Kidney tubule cell (primary cell): ENCODE measurements around the gene MAPKAP1.
A peak's percentile ranks its signal among the peaks of the same experiment; 100 is the strongest.
"Not testable (repeated sequence)": the region's sequence is repeated elsewhere in the genome, so short reads cannot be mapped to it uniquely, and the experiment has no call there.

Source experiments
- DNase-seq: peaks from one replicate; pipeline ENCODE4 v3.0.0-alpha.2; 2018; ENCODE audit warnings: low spot score

Gene MAPKAP1

GRCh38 chr9:125730168-125730567 lies 23.2 kb upstream of the MAPKAP1 start:
- DNase-seq: no peak

GRCh38 chr9:125726456-125727132 lies 19.6 kb upstream of the MAPKAP1 start:
- no peak for DNase-seq

DNA sequence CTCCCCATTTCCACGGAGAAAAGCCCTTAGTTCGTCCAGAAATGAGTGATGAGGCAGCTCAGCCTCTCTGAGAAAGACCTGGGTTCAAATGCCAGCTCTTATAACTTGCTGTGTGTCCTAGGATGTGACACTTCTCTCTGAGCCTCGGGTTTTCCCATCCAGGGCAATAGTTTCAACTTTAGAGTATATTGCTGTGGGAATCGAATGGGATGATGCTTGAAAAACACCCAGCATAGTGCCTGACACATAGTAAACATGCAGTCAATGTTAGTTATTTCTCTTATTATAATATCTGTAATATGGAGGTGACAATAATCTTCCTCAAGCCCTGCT lies 430 bp upstream of the MAPKAP1 start:
- DNase-seq: no peak

GRCh38 chr9:125705893-125706292 lies 1.1 kb downstream of the MAPKAP1 start:
- DNase-seq: no peak

DNA sequence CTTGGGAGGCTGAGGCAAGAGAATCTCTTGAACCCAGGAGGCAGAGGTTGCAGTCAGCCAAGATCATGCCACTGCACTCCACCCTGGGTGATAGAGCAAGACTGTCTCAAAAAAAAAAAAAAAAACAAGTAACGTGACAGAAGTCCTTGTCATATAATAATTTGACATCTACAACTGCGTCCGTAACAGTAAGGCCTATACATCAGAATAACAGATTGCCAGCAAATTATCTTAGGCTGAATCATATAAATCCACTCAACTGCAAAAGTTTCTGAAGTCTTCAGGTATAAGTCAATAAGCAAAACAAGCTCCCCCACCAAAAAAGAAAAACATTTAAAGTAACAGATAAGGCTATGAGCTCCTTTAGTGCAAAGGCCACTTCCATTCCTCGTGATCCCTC lies 3.3 kb downstream of the MAPKAP1 start:
- no peak for DNase-seq

DNA sequence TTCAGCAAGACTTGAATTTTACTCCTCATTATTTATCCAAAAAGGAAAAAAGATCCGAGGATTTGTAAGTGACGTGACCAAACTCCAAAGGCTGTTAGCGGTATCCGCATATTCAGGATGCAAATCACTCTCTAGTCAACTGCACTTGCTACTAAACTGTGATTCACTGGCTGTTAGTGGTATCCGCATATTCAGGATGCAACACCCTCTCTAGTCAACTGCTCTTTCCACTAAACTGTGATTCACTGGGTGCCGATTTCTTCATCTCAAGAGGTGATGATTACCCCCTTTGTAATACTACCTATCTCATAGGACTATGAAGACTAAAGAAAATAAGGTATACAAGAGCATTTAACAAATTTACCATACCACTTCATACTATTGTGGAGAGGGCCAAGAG lies 5.7 kb downstream of the MAPKAP1 start:
- peak; percentile 88 for DNase-seq

DNA sequence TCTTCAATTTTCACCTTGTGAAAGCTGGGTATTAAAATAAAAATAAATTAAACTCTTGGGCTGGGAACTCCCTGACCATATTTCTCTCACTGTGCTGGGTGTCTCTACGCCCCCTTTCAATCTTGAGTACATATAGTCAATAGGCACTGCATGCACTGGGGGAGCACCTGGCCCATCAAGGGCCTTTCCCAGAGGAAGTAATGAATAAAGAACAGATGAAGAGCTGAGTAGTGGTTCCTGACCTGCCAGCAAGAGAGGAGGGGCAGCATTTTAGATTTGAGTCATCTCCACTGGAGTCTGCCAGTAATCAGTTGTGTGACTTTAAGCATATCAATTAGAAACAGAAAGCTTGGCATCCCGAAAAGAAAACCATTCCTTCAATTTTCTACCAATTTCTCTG lies 6.2 kb downstream of the MAPKAP1 start:
- DNase-seq: peak; percentile 62

- no peak for DNase-seq
Measured at GRCh38 chr9:125699870-125700269, 7.1 kb downstream of the MAPKAP1 start.

- no peak for DNase-seq
Measured at GRCh38 chr9:125696106-125696647, 10.8 kb downstream of the MAPKAP1 start.

GRCh38 chr9:125695548-125695947 lies 11.5 kb downstream of the MAPKAP1 start:
- DNase-seq: not testable (repeated sequence)

DNA sequence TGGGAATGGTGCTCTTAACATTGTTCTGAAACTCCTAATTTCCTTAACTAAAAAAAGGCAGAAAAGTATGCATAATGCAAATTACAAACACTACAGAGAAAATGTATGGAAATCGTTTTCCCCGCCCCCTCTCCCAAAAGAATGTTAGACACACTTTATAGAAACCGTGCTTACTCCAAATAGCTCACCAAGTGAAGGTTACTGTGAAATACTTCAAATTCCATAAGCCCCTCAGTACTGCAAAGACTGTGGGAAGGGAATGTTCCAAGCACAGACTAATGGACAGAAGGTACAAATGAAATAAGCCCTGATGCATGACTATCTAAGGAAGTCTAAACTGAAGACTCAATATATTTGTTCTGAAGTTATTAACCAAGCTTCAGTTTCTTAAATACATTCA lies 12.5 kb downstream of the MAPKAP1 start:
- no peak for DNase-seq

DNA sequence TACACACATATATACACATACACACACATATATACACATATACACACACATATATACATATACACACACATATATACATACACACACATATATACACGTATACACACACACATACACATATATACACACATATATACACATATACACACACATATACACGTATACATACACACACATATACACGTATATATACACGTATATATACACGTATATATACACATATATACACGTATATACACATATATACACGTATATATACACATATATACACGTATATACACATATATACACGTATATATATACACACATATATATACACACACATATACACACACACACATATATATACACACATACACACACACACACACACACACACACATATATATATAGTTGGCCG lies 13.5 kb downstream of the MAPKAP1 start:
- not testable (repeated sequence) for DNase-seq

GRCh38 chr9:125691869-125692268 lies 15.1 kb downstream of the MAPKAP1 start:
- DNase-seq: no peak

GRCh38 chr9:125690679-125691078 lies 16.3 kb downstream of the MAPKAP1 start:
- no peak for DNase-seq

DNA sequence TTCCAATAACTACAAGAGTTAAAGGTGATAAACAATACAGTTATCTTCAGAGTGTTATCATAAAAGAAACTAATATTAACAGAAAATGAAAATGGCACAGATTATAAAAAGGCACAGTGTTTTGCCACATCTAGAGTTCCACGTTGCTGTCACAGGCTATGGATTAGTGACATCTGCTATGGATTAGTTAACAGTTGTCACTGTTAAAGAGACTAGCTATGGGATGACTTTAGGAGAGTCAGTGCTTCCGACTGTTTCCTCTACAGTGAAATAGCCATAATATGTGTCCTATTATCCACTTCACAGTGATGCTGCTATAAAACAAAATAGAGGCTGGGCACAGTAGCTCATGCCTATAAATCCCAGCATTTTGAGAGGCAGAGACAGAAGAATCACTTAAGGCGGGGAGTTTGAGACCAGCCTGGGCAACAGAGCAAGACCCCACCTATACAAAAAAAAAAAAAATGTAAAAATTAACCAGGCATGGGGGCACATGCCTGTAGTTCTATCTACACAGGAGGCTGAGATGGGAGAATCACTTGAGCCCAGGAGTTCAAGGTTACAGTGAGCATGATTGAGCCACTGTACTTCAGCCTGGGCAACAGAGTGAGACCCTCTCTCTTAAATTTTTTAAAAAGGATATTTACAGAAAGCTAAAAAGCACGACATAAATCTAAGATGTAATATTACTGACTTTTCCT lies 19.7 kb downstream of the MAPKAP1 start:
- DNase-seq: no peak

GRCh38 chr9:125685167-125685566 lies 21.8 kb downstream of the MAPKAP1 start:
- DNase-seq: no peak

DNA sequence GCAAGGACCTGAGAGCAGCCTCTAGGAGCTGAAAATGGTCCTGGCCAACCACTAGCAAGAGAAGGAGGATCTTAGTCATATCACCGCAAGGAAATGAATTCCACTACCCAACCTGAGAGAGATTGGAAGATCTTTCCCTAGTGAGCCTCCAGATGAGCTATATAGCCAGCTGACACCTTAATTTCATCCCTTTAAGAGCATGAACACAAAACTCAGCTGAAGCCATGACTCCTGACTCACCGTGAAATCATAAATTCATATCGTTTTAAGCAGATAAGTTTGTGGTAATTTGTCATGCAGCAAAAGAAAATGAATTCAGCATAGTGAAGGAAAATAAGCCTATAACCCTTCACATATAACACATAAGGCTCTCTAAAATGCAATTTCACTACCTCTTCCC lies 23.5 kb downstream of the MAPKAP1 start:
- peak; percentile 13 for DNase-seq

DNA sequence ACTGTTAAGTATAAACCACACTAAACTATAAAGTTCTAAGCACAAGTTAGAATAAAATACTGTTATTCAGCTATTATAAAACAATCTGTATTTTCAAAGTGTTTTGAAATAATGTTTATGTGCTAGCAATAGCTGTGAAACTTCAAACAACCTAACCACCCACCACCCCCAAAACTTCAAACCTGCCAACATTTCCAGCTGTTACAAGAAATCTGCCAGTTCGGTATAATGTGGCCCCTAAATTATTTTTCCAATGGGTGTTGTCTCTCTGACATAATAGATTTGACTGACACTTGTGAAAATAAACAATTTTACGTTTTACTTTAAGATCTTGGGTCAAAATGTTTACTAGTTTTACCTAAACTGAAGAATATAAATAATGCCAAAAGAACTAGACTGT lies 24.7 kb downstream of the MAPKAP1 start:
- DNase-seq: no peak

- no peak for DNase-seq
Measured at GRCh38 chr9:125681657-125682056, 25.4 kb downstream of the MAPKAP1 start.

DNA sequence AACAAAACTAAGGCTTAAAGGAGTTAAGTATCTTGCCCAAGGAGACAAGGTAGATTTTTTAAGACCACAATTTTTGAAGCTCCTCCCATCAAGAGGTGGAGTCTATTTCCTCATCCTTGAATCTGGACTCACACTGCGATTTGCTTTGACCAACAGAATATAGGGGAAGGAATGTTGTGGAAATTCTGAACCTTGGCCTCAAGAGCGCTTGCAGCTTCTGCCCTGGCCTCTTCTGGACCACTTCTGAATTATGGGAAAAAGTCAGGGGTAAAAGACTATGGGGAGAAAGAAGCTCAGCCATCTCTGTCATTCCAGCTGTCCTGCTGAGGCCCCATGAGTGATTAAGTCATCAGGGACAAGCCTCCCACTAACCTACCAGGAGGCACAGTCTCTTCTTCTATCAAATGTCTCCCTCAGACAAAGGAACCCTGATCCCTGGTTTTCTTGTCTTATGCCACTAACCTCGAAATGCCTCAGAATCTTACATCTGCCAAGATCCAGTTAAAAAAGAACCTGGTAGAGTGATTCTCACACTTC lies 25.9 kb downstream of the MAPKAP1 start:
- no peak for DNase-seq

DNA sequence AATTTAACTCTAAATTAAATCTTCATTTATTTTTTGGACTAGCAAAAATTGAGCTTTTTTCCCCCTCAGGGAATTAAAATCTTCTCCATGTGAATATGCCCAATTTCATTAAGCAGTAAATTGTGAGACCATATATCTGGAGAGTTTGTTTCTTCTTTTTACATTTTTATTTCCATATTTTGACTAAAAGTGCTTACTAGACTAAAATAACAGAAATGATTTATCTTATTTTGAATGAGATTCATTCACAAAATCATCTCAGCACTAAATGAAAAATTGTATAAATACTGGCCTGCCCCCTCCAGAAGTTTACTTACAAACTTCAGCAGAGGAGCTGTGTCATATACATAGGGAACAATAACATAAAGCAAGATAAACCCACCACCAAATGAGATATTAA lies 26.6 kb downstream of the MAPKAP1 start:
- no peak for DNase-seq

DNA sequence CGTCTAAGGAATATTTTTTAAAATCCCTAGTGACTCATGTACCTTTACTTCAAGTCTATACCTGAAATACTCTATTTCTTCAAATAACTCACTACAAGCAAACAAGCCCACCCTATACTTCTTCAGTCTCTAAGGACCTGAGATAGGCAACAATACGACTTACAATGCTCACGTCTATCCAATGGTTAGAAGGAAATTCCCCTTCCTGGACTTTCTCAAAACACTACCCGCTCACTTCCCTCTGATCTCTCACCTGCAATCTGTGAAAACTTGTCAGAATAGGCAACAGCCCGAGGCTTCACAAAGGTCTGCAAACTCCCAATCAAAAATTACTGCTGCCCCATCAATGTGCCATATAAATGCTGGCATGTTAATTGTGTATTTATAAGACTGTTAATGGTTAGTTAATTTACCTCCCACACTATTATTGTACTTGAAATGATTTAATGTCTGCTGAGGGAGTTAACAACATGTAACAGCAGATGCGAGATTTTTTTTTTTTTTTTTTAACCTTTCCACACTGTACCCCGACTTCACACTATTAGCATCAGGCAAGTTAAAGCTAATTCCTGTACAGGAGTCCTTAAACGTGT lies 27.3 kb downstream of the MAPKAP1 start:
- no peak for DNase-seq
